Measurements from ENCODE around the gene DNAH6.

DNA sequence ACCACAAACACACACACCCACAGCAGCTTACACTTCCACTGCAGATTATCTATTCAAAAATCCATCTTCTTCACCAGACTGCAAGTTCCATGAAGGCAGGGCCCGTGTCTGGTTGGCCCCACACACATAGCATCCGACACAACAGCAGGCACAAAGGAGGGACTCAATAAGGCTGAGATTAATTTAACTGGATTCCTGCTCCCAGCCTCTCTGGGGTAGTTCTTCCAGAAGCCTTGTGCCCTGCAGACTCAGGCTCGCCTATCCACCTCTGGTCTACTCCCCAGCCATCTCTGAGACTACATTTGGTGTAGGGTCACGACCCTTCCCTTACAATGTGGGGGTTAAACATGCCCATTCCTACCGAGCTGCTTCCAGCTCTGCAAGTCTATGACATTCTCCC lies 306.9 kb downstream of the DNAH6 start:
- no peak for TF ChIP-seq CTCF (IDR thresholded peaks at IDR 0.05)
- no peak for TF ChIP-seq POLR2A (IDR thresholded peaks at IDR 0.05)
- no peak for TF ChIP-seq POLR2AphosphoS5 (IDR thresholded peaks at IDR 0.05)

All from transverse colon (tissue), 4 donors.